Right lobe of liver (tissue), 4 donors: ENCODE results near the gene PIP5K1B.

Experiments used
- POLR2A ChIP-seq: fragments of 450-650 bp; IDR thresholded peaks from one replicate; pipeline ENCODE4 v1.6.1; 2017; ENCODE audit warnings: antibody characterized with exemption, mild to moderate bottlenecking
- TF ChIP-seq, protein P1 (sequence below), 4 donors: fragments of 200-600 bp in 3 of 4; fragments of 450-650 bp in 1 of 4; IDR thresholded peaks; one replicate each; pipeline versions ENCODE4 v1.5.1 to v1.8.0; 2016 to 2022; ENCODE audit warnings: antibody characterized with exemption in 4 of 4, mild to moderate bottlenecking in 2 of 4
- donor health status: DM: no; HTN: no; CAD: no.
- donor health status: DM: no; HTN: no; CAD: no.
- donor health status: DM: no; HTN: yes; CAD: no.

DNA sequence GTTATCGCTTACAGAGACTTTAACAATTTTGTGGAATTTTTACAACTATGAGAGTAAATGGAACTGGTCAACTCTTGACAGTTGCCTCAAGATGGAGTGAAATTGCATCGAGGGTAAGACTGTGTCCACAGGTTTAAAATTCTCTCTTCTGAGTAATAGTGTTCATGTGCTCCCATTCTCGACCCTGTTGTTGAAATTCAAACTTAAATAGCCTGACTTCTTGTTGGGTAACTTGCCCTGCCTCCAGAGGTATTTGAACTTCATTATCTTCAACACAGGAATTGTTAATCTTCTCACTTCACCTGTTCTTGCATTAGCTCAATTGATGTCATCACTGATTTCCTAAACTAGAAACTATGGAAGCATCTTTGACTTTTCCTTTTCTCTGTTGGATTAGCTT is 77.5 kb downstream of the PIP5K1B start:
- TF ChIP-seq, protein P1, sequence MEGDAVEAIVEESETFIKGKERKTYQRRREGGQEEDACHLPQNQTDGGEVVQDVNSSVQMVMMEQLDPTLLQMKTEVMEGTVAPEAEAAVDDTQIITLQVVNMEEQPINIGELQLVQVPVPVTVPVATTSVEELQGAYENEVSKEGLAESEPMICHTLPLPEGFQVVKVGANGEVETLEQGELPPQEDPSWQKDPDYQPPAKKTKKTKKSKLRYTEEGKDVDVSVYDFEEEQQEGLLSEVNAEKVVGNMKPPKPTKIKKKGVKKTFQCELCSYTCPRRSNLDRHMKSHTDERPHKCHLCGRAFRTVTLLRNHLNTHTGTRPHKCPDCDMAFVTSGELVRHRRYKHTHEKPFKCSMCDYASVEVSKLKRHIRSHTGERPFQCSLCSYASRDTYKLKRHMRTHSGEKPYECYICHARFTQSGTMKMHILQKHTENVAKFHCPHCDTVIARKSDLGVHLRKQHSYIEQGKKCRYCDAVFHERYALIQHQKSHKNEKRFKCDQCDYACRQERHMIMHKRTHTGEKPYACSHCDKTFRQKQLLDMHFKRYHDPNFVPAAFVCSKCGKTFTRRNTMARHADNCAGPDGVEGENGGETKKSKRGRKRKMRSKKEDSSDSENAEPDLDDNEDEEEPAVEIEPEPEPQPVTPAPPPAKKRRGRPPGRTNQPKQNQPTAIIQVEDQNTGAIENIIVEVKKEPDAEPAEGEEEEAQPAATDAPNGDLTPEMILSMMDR (IDR thresholded peaks at IDR 0.05) = no peak
- TF ChIP-seq POLR2A = no peak
